Fibroblast of skin of scalp (primary cell): ENCODE measurements around the gene CD164.
"Not testable (repeated sequence)": the region's sequence is repeated elsewhere in the genome, so short reads cannot be mapped to it uniquely, and the experiment has no call there.

Source experiments
- DNase-seq: peaks from one replicate; pipeline ENCODE4 v3.0.0-alpha.2; 2013

Gene CD164

GRCh38 chr6:109374326-109374892 is 7.9 kb downstream of the CD164 start:
- DNase-seq = no peak

GRCh38 chr6:109373762-109374161 is 8.5 kb downstream of the CD164 start:
- no peak for DNase-seq

DNA sequence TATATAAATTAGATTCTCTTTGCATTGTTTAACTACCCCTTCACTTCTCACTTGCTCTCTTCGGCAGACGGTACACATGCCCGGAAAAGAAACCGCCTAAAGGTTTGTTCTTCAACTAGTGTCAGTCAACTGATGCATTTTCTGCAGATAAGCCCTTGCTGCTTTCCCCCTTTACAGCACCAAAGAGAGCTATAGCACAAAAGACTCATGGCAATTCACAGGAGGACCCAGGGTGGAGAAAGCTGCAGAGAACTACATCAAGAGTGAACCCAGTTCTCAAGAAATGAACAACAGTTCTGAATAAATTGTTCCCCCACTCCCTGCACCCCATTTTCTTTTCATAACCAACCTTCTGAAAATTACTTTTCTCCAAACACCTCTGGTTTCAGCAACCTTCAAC is 8.9 kb downstream of the CD164 start:
- no peak for DNase-seq

- no peak for DNase-seq
Measured at GRCh38 chr6:109372130-109372529, 10.1 kb downstream of the CD164 start.

DNA sequence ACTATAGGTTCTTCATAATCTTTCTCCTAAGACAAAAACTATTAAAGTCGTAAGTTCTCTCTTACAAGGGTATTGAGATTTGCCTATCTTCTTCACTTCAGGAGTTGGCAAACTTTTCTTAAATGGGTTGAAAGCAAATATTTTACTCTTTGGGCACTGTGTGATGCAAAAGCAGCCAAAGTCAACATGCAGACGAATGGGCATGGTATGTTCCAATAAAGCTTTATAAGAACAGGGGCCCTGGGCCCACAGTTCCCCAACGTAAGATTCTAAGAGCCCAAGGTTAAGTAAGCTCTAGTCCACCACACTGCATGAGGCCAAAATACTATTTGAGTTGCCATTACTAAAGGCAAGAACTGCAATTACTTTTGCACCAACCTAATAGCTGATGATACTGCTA is 11.5 kb downstream of the CD164 start:
- no peak for DNase-seq

GRCh38 chr6:109370336-109370735 is 11.9 kb downstream of the CD164 start:
- no peak for DNase-seq

GRCh38 chr6:109369728-109370127 is 12.5 kb downstream of the CD164 start:
- no peak for DNase-seq

DNA sequence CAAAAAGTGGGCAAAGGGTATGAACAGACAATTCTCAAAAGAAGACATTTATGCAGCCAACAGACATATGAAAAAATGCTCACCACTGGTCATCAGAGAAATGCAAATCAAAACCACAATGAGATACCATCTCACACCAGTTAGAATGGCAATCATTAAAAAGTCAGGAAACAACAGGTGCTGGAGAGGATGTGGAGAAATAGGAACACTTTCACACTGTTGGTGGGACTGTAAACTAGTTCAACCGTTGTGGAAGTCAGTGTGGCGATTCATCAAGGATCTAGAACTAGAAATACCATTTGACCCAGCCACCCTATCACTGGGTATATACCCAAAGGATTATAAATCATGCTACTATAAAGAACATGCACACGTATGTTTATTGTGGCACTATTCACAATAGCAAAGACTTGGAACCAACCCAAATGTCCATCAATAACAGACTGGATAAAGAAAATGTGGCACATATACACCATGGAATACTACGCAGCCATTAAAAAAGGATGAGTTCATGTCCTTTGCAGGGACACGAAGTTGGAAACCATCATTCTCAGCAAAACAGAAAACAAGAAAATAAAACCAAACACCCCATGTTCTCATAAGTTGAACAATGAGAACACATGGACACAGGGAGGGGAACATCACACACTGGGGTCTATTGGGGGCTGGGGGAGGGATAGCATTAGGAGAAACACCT is 17.7 kb downstream of the CD164 start:
- DNase-seq = not testable (repeated sequence)

GRCh38 chr6:109363753-109364152 is 18.5 kb downstream of the CD164 start:
- DNase-seq = no peak

GRCh38 chr6:109362102-109362884 is 20.0 kb downstream of the CD164 start:
- DNase-seq = no peak

- no peak for DNase-seq
Measured at GRCh38 chr6:109360791-109361190, 21.5 kb downstream of the CD164 start.

GRCh38 chr6:109360281-109360680 is 22.0 kb downstream of the CD164 start:
- DNase-seq = no peak

DNA sequence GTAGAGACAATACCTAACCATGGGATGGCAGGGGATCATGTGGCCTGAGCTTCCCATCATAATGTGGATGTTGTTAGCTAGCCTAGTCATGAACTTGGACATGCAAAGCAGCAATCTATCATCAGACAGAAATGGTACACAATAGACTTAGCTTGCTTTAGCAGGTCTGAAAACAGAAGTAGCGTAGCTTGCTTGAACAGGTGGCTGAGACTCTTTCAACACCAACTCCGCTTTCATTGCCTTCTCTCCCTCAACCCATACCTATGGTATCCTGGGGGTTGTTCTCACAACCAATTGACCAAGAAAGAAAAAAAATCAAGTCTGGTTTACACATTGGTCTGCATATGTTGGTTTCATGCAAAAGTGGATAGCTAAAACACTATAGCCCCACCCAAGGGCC is 23.0 kb downstream of the CD164 start:
- DNase-seq = no peak

DNA sequence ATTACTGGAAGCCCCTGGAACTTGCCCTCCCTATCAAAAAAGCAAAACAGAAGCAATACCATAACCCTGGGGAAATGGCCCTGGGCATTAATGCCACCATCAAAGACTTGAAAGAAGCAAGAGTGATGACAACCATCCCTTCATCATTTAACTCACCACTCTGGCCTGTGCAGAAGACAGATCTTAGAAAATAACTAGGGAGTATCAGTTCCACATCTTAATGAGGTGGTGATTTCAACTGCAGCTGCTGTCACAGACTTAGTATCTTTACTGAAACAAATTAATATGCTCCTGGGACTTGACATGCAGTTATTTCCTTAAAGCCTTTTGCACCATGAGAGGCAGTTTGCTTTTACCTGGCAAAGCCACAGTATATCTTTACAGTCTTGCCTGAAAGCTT is 24.1 kb downstream of the CD164 start:
- DNase-seq = no peak

- DNase-seq = no peak
Measured at GRCh38 chr6:109356237-109356636, 26.0 kb downstream of the CD164 start.

DNA sequence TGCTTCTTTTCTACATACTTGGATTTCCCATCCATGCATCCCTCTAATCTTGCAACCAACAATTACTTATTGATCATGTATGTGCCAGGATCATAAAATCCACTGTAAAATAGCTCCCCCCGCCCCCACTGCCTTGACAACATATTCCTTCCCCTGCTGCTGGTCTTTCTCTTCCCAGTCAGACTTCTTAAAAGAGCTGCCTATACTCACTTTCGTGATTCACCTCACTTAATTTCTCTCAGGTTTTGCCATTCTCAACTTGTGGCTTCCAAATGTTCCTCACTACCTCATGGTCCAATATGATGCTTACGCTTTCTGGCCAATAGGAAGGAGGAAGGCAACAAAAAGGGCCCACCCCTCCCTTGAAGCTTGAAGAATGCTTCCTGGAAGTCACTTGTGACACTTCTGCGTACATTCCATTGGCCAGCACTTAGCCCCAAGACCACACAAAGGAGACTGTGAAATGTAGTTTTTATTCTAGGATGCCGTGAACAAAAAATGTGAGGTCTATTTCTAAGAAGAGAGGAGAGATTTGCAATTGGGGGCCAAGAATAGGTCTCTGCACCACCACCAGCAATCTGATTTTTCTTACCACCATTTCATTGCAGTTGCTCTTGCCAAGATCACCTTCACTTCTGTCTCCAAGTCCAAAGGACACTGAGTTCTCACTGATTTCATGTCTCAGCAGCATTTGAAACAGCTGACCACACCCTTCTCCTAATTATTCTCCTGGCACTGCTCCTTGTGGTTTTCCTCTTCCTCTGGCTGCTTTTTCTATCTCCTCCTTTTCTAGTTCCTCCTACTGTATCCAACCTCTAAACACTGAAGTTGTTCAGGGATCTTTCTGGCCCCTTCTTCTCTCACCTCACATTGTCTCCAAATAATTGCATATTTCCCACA is 30.8 kb downstream of the CD164 start:
- DNase-seq = peak; percentile 14

DNA sequence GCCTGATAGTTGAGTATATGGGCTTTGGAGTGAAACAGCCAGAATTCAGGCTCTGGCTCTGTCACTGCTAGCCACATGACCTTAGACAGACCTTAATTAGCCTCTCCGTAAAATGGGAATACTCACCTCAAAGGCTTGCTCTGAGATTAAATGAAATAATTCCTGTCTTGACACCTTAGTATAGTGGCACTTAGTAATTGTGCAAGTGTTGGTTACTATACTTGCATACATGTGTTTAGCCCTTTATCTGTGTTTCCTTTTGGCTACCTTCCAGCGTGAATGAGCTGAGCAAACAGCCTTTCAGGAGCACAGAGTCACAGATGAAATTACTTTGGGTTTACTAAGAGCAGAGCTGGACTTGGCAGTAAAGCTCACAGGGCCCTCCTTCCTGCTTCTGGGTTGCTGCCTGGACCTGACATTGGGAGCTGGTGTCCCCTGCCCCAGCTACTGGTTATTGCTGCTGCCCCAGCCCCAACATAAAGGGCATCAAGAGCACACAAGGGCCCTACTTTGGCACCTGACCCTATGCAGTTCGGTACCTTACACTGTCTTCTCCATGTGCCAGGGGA is 32.8 kb downstream of the CD164 start:
- DNase-seq = peak; percentile 33

GRCh38 chr6:109348226-109348625 is 34.0 kb downstream of the CD164 start:
- no peak for DNase-seq

GRCh38 chr6:109347779-109348178 is 34.5 kb downstream of the CD164 start:
- DNase-seq = no peak

- no peak for DNase-seq
Measured at GRCh38 chr6:109345986-109346385, 36.3 kb downstream of the CD164 start.

DNA sequence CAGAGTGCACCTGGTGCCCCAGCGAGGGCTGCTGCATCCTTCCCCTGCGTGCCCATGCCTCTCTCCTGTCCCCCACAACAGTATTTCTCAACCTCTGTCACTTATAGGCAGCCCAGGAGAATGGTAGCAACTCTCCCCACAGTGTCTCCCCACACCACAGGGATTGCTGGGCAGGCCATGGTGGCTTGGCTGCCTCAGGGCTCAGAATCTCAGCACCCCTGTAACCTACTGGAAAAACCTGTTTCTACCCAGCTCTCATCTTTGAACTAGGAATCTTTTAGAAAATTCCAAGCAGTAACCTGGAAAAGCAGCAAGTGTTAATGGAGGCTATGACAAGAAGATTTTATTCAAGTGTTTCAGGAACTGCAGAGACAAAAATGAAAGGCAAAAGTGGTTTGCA is 38.0 kb downstream of the CD164 start:
- DNase-seq = no peak

DNA sequence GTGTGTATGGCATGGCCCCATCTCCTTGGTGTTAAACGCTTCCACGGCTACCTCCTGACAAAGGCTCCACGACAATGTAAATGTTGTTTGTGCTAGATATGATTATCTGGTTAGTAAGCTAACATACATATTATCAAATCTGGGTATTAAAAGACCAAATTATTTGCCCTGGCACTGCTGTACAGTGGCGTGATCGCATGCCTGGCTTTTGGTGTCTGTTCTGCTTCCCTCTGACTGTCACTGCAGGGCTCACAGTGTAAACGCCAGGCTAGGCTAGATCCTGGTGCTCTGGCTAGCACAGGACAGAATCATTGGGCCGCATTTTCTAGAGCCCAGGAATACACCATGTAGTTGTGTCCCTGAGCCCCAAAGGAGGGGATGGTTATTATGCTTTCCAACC is 38.7 kb downstream of the CD164 start:
- DNase-seq = no peak

- DNase-seq = no peak
Measured at GRCh38 chr6:109342911-109343310, 39.4 kb downstream of the CD164 start.
